ENCODE measurements around the gene SUSD4.
"Not testable (repeated sequence)": the region's sequence is repeated elsewhere in the genome, so short reads cannot be mapped to it uniquely, and the experiment has no call there.

SUSD4 gene

GRCh38 chr1:223363856-223364684 lies at the start of gene SUSD4:
Gene SUSD4 (minus strand): TSS chr1:223364176. CDS start chr1:223363425, 751 bp downstream.
- in situ Hi-C loops (cut with HindIII; ENCODE audit: low sequenced_read_pairs): loop anchor here (5.0 kb wide), 2 partner anchors 98 to 102 kb away; no protein-coding TSS in a partner anchor

- in situ Hi-C loops (cut with HindIII; ENCODE audit: low sequenced_read_pairs): loop anchor here (10.0 kb wide), 1 partner anchor 72 kb away; no protein-coding TSS in a partner anchor
Observed at GRCh38 chr1:223413216-223413615, 49.2 kb upstream of the SUSD4 start.

- in situ Hi-C loops (cut with HindIII; ENCODE audit: low sequenced_read_pairs): loop anchor here (10.0 kb wide), 1 partner anchor 73 kb away; no protein-coding TSS in a partner anchor
Observed at GRCh38 chr1:223411710-223412109, 47.7 kb upstream of the SUSD4 start.

GRCh38 chr1:223411309-223411708 lies 47.3 kb upstream of the SUSD4 start:
- in situ Hi-C loops (cut with HindIII; ENCODE audit: low sequenced_read_pairs): loop anchor here (10.0 kb wide), 1 partner anchor 73 kb away; no protein-coding TSS in a partner anchor

GRCh38 chr1:223410036-223410435 lies 46.1 kb upstream of the SUSD4 start:
- in situ Hi-C loops (cut with HindIII; ENCODE audit: low sequenced_read_pairs): loop anchor here (10.0 kb wide), 1 partner anchor 75 kb away; no protein-coding TSS in a partner anchor

- in situ Hi-C loops (cut with HindIII; ENCODE audit: low sequenced_read_pairs): no loop called here
Observed at GRCh38 chr1:223405507-223405906, 41.5 kb upstream of the SUSD4 start.

- in situ Hi-C loops (cut with HindIII; ENCODE audit: low sequenced_read_pairs): no loop called here
Observed at GRCh38 chr1:223403184-223403815, 39.3 kb upstream of the SUSD4 start.

GRCh38 chr1:223402790-223403142 lies 38.8 kb upstream of the SUSD4 start:
- in situ Hi-C loops (cut with HindIII; ENCODE audit: low sequenced_read_pairs): no loop called here

GRCh38 chr1:223401873-223402789 lies 38.2 kb upstream of the SUSD4 start:
- in situ Hi-C loops (cut with HindIII; ENCODE audit: low sequenced_read_pairs): no loop called here

- in situ Hi-C loops (cut with HindIII; ENCODE audit: low sequenced_read_pairs): not testable (repeated sequence)
Observed at GRCh38 chr1:223399393-223399792, 35.4 kb upstream of the SUSD4 start.

GRCh38 chr1:223394706-223395105 lies 30.7 kb upstream of the SUSD4 start:
- in situ Hi-C loops (cut with HindIII; ENCODE audit: low sequenced_read_pairs): no loop called here

- in situ Hi-C loops (cut with HindIII; ENCODE audit: low sequenced_read_pairs): no loop called here
Observed at GRCh38 chr1:223394242-223394641, 30.3 kb upstream of the SUSD4 start.

- in situ Hi-C loops (cut with HindIII; ENCODE audit: low sequenced_read_pairs): no loop called here
Observed at GRCh38 chr1:223393275-223394214, 29.6 kb upstream of the SUSD4 start, which contains the start of gene CCDC185. Gene CCDC185 (plus strand): TSS chr1:223393415. CDS start chr1:223393476, 61 bp downstream.

- in situ Hi-C loops (cut with HindIII; ENCODE audit: low sequenced_read_pairs): no loop called here
Observed at GRCh38 chr1:223390618-223391017, 26.6 kb upstream of the SUSD4 start.

- in situ Hi-C loops (cut with HindIII; ENCODE audit: low sequenced_read_pairs): no loop called here
Observed at GRCh38 chr1:223386013-223386412, 22.0 kb upstream of the SUSD4 start.

- in situ Hi-C loops (cut with HindIII; ENCODE audit: low sequenced_read_pairs): no loop called here
Observed at GRCh38 chr1:223378754-223379153, 14.8 kb upstream of the SUSD4 start.

GRCh38 chr1:223374064-223374610 lies 10.2 kb upstream of the SUSD4 start:
- in situ Hi-C loops (cut with HindIII; ENCODE audit: low sequenced_read_pairs): no loop called here

GRCh38 chr1:223364685-223365382 lies 858 bp upstream of the SUSD4 start:
- in situ Hi-C loops (cut with HindIII; ENCODE audit: low sequenced_read_pairs): loop anchor here (5.0 kb wide), 2 partner anchors 97 to 103 kb away; no protein-coding TSS in a partner anchor
